CD4-positive, alpha-beta T cell treated with Interleukin-17A for 1 hour (primary cell): ENCODE measurements around the gene ATR.
"Not testable (repeated sequence)": the region's sequence is repeated elsewhere in the genome, so short reads cannot be mapped to it uniquely, and the experiment has no call there.

Source experiments
- DNase-seq: peaks from one replicate; pipeline ENCODE4 v3.0.0-alpha.2; 2020

The ATR gene

DNA sequence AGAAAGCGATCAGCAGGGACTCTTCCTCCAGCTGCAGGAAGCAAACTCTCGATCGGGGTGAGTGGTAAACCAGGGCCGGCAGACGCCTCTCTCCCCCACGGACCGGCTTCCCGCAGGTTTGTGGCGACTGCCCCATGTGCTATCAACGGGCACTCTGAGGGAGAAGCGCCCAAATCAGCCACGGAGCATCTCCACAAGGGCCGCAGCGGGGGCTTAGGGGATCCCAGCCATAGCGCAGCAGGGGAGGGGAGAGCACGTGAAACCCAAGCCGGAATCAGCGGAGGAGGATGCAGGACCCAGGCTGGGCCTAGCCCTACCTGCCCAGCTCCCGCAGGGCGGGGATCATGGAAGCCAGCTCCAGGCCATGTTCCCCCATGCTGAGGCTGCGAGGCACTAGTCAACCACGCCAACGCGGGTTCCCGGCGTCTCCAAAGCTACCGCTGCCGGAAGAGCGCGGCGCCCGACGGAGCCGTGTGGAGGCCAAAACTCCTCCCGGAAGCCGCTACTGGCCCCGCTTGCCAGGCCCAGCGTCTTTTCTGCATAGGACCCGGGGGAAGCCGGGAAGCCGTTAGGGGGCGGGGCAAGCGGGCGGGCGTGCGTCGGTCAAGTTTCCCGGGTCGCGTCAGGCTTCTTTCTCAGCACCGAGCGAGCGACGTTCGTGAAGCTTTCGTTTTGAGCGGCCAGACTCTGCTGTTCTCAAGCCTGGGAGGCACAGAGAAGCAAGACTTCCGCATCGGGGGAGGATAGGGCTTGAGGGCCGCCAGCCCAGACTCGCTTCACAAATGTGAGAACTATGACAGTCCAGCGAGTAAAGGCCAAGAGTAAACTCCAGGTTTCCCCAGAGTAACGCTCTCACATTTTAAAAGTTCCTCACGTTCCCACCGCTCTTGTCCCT, at the start of gene ATR:
ATR (minus strand) TSS at position 405 of the 895 bp plus-strand sequence; CDS start at position 376, 29 bp downstream.
- peak; percentile 96 for DNase-seq

DNA sequence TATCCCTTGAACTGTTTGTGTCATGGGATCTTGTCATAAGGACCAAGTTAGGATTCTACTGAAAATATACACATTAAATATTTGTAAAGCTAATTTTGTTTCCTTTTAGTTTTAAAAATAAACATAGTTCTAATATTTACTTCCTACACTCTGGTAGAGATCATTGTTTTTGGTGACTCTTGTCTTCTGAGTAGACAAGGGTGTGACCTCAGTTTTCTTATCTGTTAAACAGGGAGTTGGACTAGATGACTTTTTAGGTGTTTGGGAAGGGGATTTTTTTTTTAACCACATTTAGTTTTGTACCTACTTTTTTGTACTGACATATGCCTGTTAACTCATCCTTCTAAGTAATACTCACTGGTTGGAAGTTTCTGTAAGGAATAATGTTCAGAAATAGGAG, 48.4 kb upstream of the ATR start:
- DNase-seq, result no peak

DNA sequence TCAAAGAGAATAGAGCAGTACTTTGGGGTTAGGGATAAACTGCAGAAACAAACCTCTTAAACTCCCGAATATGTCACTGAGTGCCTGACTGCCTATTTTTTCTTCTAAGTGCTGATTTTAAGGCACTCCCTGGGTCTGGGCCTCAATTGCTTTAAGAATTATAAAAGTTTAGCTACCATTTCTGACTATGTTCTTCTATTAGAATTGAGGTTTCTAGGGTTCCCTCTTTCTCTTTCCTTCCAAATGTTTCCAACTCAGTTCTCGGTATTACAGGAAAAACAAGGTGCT, 46.6 kb upstream of the ATR start:
- no peak for DNase-seq

DNA sequence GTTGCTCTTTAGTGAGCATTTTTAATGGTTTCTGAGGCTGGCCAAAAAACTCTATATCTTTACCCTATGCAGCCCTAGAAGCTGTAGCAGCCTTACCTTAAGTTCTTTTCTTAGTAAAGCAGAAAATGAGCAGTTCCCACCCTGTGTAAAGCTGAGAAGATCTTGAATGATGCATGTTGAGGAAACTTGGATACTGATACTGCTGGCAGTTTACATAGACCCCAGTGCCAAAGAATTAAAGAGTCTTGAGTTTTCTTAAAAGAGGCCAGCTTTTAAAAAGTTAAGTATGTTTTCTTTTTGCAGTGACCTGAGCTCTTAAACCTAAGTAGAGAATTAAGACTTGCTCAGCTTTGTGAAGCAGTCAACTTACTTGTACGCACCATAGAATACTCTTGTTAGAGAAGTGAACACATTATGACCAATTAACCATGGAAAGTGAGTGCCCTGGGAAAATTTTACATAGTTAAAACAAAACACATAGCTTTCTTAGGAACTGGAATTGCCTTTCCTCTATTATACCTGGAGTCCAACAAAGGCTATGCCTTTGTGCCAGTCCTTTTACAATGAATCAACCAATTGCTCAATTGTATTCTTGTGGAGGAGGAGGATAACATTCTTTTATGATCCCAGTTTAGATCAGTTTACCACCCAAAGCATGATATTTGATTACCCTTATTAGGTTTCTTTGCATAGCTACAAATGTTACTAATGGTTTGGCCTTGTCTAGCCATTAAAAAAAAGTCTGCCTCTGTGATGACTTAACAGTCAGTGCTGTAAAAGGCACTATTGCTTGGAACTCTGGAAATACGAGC, 46.0 kb upstream of the ATR start:
- DNase-seq, result no peak

DNA sequence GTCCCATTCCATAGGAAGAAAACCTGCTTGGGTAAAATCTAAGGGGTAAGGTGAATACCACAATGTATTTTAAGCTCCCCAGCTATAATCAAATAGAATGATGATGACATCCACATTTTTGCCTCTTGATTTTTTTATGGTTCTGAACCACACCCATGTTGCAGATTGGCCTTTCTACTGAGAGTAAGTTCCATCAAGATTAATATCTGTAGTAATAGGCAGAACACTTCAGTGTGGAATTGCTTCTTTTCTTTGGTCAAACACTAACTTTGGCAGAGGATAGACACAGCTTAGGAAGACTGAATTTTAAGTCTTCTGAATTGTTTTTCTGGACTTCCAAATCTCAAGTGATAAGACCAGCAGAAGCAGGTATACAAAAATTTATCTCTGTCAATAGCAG, 44.7 kb upstream of the ATR start:
- no peak for DNase-seq

DNA sequence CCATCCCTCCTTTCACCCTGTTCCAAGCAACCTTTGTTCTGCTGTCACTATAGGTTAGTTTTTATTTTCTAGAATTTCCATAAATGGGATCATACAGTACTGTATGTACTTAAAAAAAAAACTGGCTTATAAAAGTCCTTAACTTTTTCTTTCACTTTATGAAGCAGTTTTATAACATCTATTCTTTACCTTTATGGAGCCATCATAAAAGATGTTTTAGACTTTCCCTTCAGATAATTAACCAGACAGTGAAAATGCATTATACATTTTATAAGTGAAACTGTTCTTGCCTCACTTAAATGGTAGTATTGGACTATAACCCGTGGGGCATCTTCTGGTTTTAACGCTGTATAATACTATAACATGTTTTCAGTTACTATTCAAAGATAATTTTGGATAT, 43.9 kb upstream of the ATR start:
- no peak for DNase-seq

DNA sequence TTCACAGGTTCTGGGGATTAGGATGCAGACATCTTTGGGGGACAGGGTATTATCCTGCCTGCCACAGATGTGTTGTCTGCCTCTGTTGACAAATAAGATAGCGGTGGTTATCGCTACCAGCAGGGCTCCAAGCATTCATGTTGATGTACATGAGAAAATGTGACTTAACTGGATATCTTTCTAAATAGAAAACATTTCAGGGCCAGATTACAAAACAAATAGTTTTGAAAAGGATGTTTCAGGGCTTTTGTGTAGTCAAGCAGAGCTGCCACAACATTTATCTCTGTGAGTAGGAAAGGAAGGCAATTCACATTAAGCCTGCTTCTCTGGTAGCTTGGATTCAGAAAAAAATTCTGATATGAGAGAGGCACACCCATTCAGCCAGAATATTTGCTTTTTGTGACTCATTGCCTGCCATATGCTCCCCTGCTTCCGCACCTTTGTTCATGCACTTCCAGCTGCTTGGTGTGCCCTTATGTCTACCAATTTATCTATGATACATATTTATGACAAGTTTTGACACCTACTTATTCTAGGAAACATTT, 40.5 kb upstream of the ATR start:
- DNase-seq, result no peak

DNA sequence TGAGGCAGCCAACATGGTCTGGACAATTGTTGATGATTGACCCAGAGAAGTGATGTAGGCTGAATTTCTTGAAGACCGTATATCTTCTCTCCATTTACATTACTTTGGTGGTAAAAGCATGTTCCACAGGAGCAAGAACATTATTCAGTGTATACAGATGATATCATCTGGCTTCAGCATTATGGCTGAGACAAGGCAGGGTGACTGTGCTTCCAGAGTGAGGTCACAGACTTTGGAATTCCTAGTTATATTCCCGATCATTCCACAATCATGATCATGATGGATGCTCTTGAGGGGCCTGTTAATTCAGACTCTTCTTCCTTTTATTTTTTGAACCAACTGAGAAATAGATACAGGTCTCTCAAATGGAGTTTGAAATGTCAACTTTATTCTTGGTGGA, 36.6 kb upstream of the ATR start:
- DNase-seq, result no peak

DNA sequence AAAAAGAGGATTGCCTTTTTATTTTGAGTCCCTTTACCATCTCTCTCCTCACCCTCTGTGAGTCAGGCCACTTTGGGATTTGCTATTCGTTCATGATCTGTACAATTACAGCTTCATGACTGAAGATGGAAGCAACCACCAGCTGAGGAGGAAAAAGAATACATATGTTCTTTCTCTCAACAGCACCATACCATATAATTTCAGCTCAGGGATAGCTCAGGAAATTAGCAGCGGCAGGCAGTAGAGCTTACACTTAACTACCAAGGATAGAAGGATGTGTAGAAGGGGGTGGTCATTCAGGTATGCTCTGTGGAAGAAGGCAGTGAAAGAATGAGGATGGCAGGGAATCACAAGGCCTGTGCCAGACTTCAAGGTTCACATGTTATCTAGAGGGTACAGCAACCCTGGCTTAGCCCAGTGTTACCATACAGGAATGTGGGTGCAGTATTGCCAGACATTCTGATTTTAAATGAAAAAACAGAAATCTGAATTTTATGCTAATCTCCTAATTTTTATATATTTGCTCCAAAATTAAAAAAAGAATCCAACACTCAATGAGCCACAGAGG, 35.6 kb upstream of the ATR start:
- DNase-seq, result no peak

DNA sequence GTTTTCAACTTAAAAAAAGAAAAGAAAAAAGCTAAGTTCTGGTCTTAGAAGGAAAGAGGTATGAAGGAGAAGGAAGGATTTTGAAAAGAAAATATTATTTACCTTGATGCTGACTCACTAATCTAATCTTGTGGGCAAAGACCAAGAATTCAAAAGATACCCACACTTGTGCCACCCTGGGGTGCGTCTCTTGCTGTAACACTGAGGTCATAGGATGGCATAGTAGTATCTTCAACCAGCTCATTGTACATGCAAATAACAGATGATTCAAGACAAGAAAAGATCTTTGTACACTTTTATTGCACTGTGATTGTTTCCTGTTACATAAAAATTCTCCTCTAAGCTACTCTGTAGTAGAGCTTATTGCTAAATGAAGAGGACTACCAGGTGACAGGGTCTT, 35.0 kb upstream of the ATR start:
- no peak for DNase-seq

DNA sequence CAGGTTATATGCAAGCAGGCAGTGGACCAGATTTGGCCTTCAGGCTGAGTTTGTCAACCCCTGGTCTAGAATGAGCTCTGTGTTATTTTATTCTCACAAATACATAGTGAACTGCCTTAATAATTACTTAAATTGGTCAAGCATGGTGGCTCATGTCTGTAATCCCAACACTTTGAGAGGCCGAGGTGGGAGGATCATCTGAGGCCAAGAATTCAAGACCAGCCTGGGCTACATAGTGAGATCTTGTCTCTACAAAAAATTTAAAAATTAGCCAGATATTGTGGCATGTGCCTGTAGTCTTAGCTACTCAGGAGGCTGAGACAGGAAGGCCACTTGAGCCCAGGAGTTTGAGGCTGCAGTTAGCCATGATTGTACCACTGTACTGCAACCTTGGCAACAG, 32.7 kb upstream of the ATR start:
- DNase-seq, result no peak

DNA sequence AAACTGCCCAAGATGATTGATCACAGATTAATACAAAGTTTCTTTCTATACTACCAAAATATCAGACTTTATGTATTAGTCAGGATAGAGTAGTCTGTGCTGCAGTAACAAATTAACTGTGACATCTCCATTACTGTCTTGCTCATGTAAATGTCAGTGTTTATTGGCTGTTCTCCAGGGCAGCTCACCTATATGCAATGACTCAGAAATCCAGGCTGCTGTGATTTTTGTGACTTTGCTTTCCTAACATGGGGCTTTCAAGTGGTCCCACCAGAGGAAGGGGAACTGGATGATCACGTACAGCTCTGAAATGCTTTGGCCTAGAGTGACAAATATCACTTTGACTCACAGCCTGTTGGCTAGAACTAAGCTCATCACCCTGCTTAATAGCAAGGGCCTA, 30.6 kb upstream of the ATR start:
- DNase-seq, result no peak

DNA sequence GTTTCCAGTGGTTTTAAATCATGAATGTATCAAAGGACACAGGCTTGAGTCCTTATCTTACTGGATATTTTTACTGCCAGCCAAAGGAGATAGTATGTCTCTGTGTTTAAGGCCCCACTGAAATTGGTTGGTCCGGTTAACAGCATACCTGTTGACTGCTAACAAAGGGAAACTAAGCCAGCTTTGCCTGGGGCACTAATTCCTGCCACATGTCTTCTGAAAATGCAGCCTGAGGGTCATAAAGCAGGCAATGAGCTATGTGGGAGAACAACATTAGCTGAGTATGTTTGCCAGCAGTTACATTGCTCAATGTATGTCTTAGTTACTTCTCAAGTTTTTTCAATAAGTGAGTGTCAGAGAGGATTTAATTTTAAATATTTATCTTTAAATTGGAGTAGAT, 30.1 kb upstream of the ATR start:
- no peak for DNase-seq

DNA sequence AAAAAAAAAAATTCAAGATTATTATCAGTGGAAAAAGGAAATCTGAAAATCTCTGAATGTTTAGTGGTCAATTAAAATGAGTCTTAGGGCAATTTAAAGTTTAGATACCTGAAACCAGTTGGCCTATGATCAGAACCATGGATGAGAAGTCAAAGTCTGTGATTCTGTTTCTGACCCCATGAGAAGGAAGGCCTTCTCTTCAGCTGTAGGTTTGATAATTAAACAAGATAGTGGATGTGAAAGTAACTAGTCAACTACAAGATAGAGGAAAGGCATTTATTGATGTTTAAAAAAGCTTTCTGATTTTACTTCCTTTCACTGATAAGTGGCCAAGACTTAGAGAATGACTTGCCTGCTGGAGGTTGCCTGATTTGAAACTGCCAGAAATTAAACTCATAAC, 26.4 kb upstream of the ATR start:
- no peak for DNase-seq

DNA sequence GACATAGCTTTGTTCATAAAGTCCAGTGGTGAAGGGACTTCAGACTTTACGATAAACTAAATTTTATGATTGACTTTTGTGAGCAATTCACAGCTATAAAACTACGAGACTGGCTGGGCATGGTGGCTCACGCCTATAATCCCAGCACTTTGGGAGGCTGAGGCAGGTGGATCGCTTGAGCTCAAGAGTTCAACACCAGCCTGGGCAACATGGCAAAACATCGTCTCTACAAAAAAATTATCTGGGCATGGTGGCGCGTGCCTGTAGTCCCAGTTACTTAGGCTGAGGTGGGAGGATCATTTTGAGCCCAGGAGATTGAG, 24.8 kb upstream of the ATR start:
- not testable (repeated sequence) for DNase-seq

DNA sequence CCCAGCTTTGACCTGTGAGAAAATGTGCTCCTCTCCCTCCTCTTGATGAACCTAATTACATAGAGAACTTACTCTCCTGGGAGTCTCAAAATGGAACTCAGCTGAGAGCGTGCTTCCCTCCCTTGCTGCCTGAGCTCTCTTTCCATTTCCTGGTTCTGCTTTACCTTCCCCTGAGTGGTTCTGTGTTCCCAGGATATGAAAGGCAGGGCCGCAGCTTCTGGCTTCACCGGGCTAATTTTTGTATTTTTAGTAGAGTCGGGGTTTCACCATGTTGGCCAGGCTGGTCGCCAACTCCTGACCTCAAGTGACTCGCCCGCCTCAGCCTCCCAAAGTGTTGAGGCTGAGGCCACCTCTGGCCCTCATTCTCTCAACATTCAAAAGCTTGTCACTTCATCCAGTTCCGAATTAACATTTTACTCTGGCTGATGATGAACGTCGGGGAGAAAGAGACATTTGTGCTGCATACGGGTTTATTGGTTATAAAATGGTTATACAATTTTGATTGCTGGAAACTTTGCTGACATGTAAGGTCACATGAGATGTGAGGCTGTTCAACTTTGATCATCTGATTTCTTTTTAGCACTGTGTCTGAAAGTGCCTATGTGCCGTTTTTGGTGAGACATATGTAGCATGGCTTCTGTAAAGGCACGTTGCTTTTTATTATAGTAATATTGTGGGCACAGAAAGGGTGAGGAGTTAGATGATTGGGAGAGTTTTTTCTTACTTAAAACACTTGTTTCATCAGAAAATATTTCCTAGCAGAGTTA, 24.3 kb upstream of the ATR start:
- no peak for DNase-seq

DNA sequence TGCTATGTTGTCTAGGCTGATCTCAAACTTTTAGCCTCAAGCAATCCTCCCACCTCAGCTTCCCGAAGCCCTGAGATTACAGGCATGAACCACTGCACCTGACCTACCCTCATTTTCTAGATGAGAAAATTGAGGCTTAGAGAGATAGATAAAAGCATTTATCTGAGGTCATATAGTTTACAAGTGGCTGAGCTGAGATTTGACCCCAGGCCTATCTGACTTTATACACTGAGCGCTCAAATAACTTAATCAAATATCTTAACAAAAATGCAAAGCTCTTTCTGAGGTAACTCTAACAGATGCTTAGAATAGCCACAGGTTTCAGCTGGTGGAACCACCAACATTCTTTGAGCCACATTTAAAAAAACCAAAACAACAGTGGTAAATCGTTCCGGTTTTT, 23.2 kb upstream of the ATR start:
- DNase-seq, result no peak

DNA sequence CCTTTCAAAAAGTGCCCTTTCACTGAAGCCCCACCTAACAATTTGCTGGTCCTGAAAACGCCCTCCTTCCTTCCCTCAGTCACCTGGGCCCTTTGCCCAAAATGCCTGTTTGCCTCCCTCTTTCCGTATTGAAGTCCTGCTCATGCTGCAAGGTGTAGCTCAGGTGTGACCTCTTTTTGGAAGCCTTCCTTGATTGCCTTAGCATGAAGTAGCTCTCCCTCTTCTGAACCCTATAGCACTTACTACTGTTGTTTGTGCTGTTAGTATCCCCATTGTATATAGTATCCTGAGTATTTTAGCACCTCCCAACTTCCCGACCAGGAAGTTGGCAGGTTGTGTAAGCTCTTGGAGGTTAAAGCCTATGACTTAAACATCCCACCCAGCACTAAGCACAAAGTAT, 19.4 kb upstream of the ATR start:
- no peak for DNase-seq

DNA sequence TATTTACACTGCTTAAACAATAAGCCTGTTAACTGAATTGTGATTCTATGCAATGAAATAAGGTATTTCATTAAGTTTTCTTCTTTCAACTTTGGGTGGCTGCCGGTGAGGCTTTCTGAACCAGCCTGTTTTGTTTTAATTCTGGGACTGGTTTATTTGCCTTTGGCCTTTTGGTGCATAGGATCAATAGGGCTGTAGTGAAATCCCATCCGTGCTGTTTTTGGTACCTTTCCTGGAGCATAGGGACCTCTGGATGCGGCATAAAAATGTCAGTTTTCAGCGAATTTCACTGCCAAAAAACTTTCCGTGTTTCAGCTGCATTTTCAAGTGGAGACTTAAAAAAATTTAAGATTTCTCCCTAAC, 18.2 kb upstream of the ATR start:
- no peak for DNase-seq

DNA sequence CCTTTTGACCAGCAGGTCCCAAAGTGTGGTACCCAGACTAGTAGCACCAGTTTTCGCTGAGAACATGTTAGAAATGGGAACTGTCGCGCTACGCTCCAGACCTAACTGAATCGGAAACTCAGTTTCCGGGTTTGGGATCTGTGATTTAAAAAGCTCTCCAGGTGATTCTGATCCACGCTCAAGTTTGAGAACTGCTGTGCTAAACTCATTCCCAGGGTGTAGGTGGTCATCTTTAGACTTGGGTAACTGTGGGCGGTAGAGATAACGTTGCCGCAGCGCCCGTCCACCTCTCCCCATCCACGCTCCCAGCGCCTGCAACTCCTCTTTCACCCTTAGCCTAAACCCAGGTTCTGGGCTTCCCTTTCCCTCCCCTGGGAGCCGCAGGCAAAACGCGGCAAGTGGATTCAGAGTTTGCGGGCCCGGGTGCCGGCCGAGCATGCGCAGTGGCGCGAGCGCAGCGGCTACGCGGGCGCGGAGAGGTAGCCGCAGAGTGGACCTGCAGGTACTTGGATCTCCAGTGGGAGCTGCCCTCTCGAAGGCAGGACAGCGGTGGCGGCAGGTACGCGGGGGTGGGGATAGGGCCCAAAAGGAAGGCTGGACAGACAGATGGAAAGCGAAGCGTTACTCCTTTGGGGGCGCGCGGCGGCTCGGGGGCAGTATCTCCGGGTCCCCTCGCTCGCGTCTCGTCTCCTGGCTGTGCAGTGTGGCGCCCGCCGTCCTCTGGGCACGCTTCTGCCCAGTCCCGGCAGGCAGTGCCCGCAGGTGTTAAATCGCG, 17.6 kb upstream of the ATR start, which contains the start of gene PLS1:
PLS1 (plus strand) TSS at position 443 of the 775 bp plus-strand sequence. CDS start 67,845 bp downstream, outside the sequence.
- DNase-seq, result peak; percentile 91

DNA sequence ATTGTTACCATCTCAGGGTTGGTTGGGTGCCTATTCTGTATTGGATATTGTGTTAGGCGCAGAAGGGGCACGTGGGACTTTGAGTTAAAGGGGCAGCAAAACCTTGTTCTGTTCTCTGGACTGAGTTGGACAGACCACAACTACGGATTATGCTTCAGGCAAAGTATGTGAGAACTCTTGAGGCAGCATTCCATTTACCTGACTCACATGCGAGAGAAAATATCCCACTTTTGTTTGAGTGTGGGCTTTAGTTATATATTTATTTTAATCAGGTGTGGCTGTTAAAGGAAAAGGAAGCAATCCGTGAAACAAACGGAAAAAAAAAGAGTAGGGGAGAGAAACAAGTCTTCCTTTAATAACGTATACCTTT, 17.0 kb upstream of the ATR start:
- no peak for DNase-seq

DNA sequence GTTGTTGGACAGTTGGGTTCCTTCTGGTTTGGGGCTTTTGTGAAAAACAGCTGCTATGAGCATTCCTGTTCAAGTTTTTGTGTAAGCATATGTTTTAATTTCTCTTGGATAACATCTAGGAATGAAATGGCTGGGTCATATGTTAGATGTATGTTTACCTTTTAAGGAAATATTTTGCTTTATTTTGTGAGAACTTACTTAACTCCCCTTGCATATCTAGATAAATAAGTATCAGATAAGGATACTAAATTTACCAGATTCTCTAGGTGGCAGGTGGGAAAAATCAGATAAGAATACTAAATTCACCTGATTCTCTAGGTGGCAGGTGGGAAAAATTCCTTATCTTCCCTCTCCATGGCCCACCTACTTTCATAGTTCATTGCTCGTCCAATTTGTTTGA, 16.6 kb upstream of the ATR start:
- DNase-seq, result no peak
